K562 (cell line): ENCODE measurements around the gene RIC8B. TPM values are rescaled to one million over a fixed set of nuclear protein-coding genes. Genes with fewer than 3 reads are reported as not detected.

Experiments used
- ATAC-seq: fragments of 200-7000 bp; cut with Tn5 transposase; 3 replicates; pipeline ENCODE4 v1.9.1; 2020; ENCODE audit warnings: moderate library complexity
- BruUV-seq: library from RNA; stranded (reverse); fragments of 400-500 nt; replicated peaks from 2 replicates; lab custom pipeline; 2021; lab: Mats Ljungman, UMichigan
- CTCF ChIA-PET: fragments of 300-600 bp; formaldehyde crosslinking; extraction: SDS; loops from one replicate; lab custom pipeline; 2021; ENCODE audit warnings: low intra/inter-chr PET ratio; lab: Yijun Ruan, JAX
- POLR2A ChIA-PET: fragments of 300-600, 350-650 bp; sonication (Branson Sonifier 250); formaldehyde crosslinking; extraction: SDS; loops from one replicate; lab custom pipeline; 2021; ENCODE audit warnings: antibody characterized with exemption, inconsistent platforms; lab: Yijun Ruan, JAX
- DNase-seq, 4 experiments: peaks; one replicate each; pipeline versions ENCODE4 v3.0.0 to v3.0.0-alpha.2; 2011 to 2018; ENCODE audit warnings: low spot score in 3 of 4, mixed read lengths in 3 of 4; ENCODE audit errors: extremely low read depth in 1 of 4
- FAIRE-seq: peaks from 2 replicates; lab custom pipeline; 2011; peaks lifted over from hg19 to GRCh38; lab: Jason Lieb, UNC
- H2AFZ ChIP-seq: 2 replicates; pipeline ENCODE4 v1.6.0; 2011; ENCODE audit warnings: low read depth, low read length, control low read depth, inconsistent platforms
- H3K27ac ChIP-seq: fragments of 200-600 bp; 3 replicates; pipeline ENCODE4 v1.8.0; 2011; ENCODE audit warnings: low read depth, mild to moderate bottlenecking, control low read depth, inconsistent platforms, low read length, moderate library complexity, mixed read lengths; ENCODE audit errors: extremely low read depth
- H3K27me3 ChIP-seq, 2 experiments: fragments of 300-600 bp in 1 of 2; 2 replicates in 1 of 2; 3 replicates in 1 of 2; pipeline versions ENCODE4 v1.6.0 to v1.8.0; 2011; ENCODE audit warnings: inconsistent platforms in 2 of 2, low read length in 2 of 2, mild to moderate bottlenecking in 1 of 2, mixed read lengths in 1 of 2, moderate library complexity in 1 of 2; ENCODE audit not compliant: control insufficient read depth in 2 of 2, insufficient read depth in 2 of 2
- H3K36me3 ChIP-seq: fragments of 300-600 bp; 3 replicates; pipeline ENCODE4 v1.8.0; 2011; ENCODE audit warnings: mild to moderate bottlenecking, low read length, inconsistent platforms; ENCODE audit not compliant: control insufficient read depth, insufficient read depth
- H3K4me1 ChIP-seq, 2 experiments: fragments of 200-600 bp in 1 of 2; replicated peaks in 1 of 2; 2 replicates in 1 of 2; 3 replicates in 1 of 2; pipeline versions ENCODE4 v1.5.1 to v1.8.0; 2011; ENCODE audit warnings: inconsistent platforms in 2 of 2, low read length in 2 of 2, mild to moderate bottlenecking in 1 of 2, mixed read lengths in 1 of 2, moderate library complexity in 1 of 2; ENCODE audit not compliant: control insufficient read depth in 2 of 2, insufficient read depth in 2 of 2
- H3K4me2 ChIP-seq: 2 replicates; pipeline ENCODE4 v1.6.1; 2011; ENCODE audit warnings: low read length, control low read depth, inconsistent platforms, mixed read lengths; ENCODE audit not compliant: insufficient read depth
- H3K4me3 ChIP-seq: fragments of 200-600 bp; sonication (generic), shearing (Covaris generic); 2 replicates; pipeline ENCODE4 v1.5.1; 2016; ENCODE audit warnings: control low read depth, inconsistent platforms
- H3K79me2 ChIP-seq: fragments of 200-600 bp; 3 replicates; pipeline ENCODE4 v1.8.0; 2011; ENCODE audit warnings: low read length, inconsistent platforms; ENCODE audit not compliant: control insufficient read depth, insufficient read depth
- H3K9ac ChIP-seq, 2 experiments: 2 replicates each; pipeline versions ENCODE4 v1.6.0 to v1.6.1; 2011; ENCODE audit warnings: low read depth in 2 of 2, low read length in 2 of 2, control low read depth in 1 of 2, inconsistent platforms in 1 of 2, mild to moderate bottlenecking in 1 of 2, mixed read lengths in 1 of 2; ENCODE audit not compliant: insufficient read depth in 1 of 2
- H3K9me1 ChIP-seq: one replicate; pipeline ENCODE4 v1.6.0; 2011; ENCODE audit warnings: inconsistent platforms, mild to moderate bottlenecking, low read length, moderate library complexity; ENCODE audit not compliant: control insufficient read depth, insufficient read depth
- H3K9me3 ChIP-seq: replicated peaks from 2 replicates; pipeline ENCODE4 v1.5.1; 2011; ENCODE audit warnings: low read depth, low read length, inconsistent platforms; ENCODE audit not compliant: control insufficient read depth, insufficient read depth
- H4K20me1 ChIP-seq: replicated peaks from 2 replicates; pipeline ENCODE4 v1.6.1; 2011; ENCODE audit warnings: low read length, inconsistent platforms, mixed read lengths; ENCODE audit not compliant: control insufficient read depth, insufficient read depth
- CREB3 ChIP-seq: fragments of 450-650 bp; conservative IDR thresholded peaks from 2 replicates; pipeline ENCODE4 v1.6.1; 2016; ENCODE audit warnings: missing genetic modification characterization, low read depth, mild to moderate bottlenecking, missing compliant biosample characterization, moderate library complexity
- CTCF ChIP-seq, 3 experiments: IDR thresholded peaks in 2 of 3; conservative IDR thresholded peaks in 1 of 3; 2 replicates each; pipeline ENCODE4 v1.5.1; 2011 to 2012; ENCODE audit warnings: low read length in 3 of 3, mild to moderate bottlenecking in 3 of 3, control low read depth in 2 of 3, improper control_type of control experiment in 1 of 3, inconsistent platforms in 1 of 3, low read depth in 1 of 3, mixed read lengths in 1 of 3, moderate library complexity in 1 of 3; ENCODE audit not compliant: insufficient read depth in 2 of 3
- FOXK1 ChIP-seq: sonication (generic); formaldehyde crosslinking; IDR thresholded peaks from 2 replicates; pipeline ENCODE4 v1.8.0; 2022; ENCODE audit warnings: missing genetic modification reagents, mild to moderate bottlenecking, borderline replicate concordance
- GATAD2A ChIP-seq: fragments of 450-650 bp; IDR thresholded peaks from 2 replicates; pipeline ENCODE4 v1.6.1; 2017
- HCFC1 ChIP-seq: IDR thresholded peaks from 2 replicates; pipeline ENCODE4 v1.6.1; 2012; ENCODE audit warnings: low read depth, low read length, improper control_type of control experiment
- HDAC2 ChIP-seq: fragments of 450-650 bp; IDR thresholded peaks from 2 replicates; pipeline ENCODE4 v1.6.1; 2016; ENCODE audit warnings: mild to moderate bottlenecking
- HMBOX1 ChIP-seq: sonication (generic); IDR thresholded peaks from 2 replicates; pipeline ENCODE4 v1.6.1; 2016
- KAT2B ChIP-seq: IDR thresholded peaks from one replicate; pipeline ENCODE4 v1.6.1; 2012; ENCODE audit warnings: low read depth, mild to moderate bottlenecking, control low read depth, inconsistent platforms, low read length, moderate library complexity
- MECOM ChIP-seq: fragments of 250-450 bp; sonication (Bioruptor Pico); IDR thresholded peaks from 2 replicates; pipeline ENCODE4 v1.8.0; 2022; ENCODE audit warnings: inconsistent platforms
- SETDB1 ChIP-seq: IDR thresholded peaks from one replicate; pipeline ENCODE4 v1.6.1; 2012; ENCODE audit warnings: low read length, control low read depth, inconsistent platforms
- ZFX ChIP-seq: sonication (generic); formaldehyde crosslinking; IDR thresholded peaks from 2 replicates; pipeline ENCODE4 v1.8.0; 2022; ENCODE audit warnings: mild to moderate bottlenecking, missing genetic modification reagents, moderate library complexity
- WGBS: fragments of 100-300 bp; shearing (Covaris generic); methylation state at CpG from one replicate; pipeline ENCODE4 v1.1.6; 2016; ENCODE audit warnings: low coverage, mixed read lengths; ENCODE audit not compliant: insufficient coverage; ENCODE audit errors: missing lambda C conversion rate; 5-methylcytosine and 5-hydroxymethylcytosine counted together
- in situ Hi-C: fragments of 300-500 bp; cut with MboI; formaldehyde crosslinking; loops from 4 replicates; pipeline ENCODE4 v1.15.0; 2018; ENCODE audit warnings: inconsistent platforms, mixed read lengths
- intact Hi-C: fragments of 100-400 bp; cut with micrococcal nuclease; formaldehyde crosslinking; loops from 2 replicates; pipeline ENCODE4 v1.14.2; 2022
- polyA plus RNA-seq, 8 experiments: library from polyadenylated mRNA; depleted of rRNA in 4 of 8; stranded (reverse) in 5 of 8; unstranded in 3 of 8; fragments of >200 nt; fragmentation: Nextera tagmentation in 2 of 8; fragmentation: Illumina TruSeq in 1 of 8; extraction: Ambion mirVana in 2 of 8; extraction: Trizol in 1 of 8; gene quantifications; 2 replicates each; pipeline versions ENCODE4 v1.2.1 to v1.2.3, GENCODE V29; 2011 to 2014; ENCODE audit warnings: inconsistent platforms in 1 of 8, missing spikeins in 1 of 8
- total RNA-seq, 7 experiments: library from RNA; depleted of rRNA in 6 of 7; stranded (reverse); fragments of >200 nt in 6 of 7; fragmentation: Illumina TruSeq in 2 of 7; extraction: Trizol in 2 of 7; gene quantifications; 2 replicates each; pipeline versions ENCODE4 v1.2.1 to v1.2.3, GENCODE V29; 2011 to 2021; ENCODE audit warnings: low replicate concordance in 1 of 7
- TF ChIP-seq, protein P1 (sequence below): fragments of 200-800 bp; sonication (Bioruptor generic); IDR thresholded peaks from 2 replicates; pipeline ENCODE4 v1.6.1; 2017; ENCODE audit warnings: missing genetic modification characterization, missing compliant biosample characterization
- TF ChIP-seq, protein P2 (sequence below), 2 experiments: fragments of 450-650 bp in 1 of 2; sonication (generic) in 1 of 2; formaldehyde crosslinking; conservative IDR thresholded peaks; 2 replicates each; pipeline versions ENCODE4 v1.4.0 to v1.8.1; 2020 to 2022; ENCODE audit warnings: mild to moderate bottlenecking in 1 of 2, missing genetic modification reagents in 1 of 2

The RIC8B gene
- total and polyA plus RNA-seq, 9 of the 15 experiments (the other 6 are each of a cell fraction or from before 2014, with no cell fraction given), result 0.92 to 8.1 (median 4.8) TPM

DNA sequence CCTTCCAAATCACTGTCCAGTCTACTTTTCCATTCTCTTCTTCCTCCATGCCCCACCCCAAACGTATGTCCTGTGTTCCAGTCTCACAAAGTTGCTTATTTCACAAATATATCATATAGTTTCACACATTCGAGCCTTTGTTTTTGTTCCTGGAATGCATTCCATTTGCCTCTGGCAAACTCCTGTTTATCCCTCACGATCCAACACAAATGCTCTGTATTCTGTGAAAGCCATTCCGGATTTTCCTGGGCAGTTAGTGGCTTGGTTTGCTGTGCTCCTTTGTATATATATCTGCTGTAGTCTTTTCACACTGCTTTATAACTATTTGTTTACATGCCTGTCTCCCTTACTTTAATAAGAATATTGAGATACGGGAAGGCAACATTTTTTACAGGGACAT is 9.0 kb downstream of the RIC8B start (continued):
- TF ChIP-seq, protein P1, sequence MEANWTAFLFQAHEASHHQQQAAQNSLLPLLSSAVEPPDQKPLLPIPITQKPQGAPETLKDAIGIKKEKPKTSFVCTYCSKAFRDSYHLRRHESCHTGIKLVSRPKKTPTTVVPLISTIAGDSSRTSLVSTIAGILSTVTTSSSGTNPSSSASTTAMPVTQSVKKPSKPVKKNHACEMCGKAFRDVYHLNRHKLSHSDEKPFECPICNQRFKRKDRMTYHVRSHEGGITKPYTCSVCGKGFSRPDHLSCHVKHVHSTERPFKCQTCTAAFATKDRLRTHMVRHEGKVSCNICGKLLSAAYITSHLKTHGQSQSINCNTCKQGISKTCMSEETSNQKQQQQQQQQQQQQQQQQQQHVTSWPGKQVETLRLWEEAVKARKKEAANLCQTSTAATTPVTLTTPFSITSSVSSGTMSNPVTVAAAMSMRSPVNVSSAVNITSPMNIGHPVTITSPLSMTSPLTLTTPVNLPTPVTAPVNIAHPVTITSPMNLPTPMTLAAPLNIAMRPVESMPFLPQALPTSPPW, result no peak
- no peak for TF ChIP-seq HDAC2
- TF ChIP-seq ZFX (CRISPR knock-in tag), result no peak
- no peak for TF ChIP-seq KAT2B
- TF ChIP-seq HCFC1, result no peak
- TF ChIP-seq, protein P2, sequence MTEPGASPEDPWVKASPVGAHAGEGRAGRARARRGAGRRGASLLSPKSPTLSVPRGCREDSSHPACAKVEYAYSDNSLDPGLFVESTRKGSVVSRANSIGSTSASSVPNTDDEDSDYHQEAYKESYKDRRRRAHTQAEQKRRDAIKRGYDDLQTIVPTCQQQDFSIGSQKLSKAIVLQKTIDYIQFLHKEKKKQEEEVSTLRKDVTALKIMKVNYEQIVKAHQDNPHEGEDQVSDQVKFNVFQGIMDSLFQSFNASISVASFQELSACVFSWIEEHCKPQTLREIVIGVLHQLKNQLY (CRISPR knock-in tag; conservative IDR thresholded peaks at IDR 0.05), result no peak
- no peak for TF ChIP-seq FOXK1
- TF ChIP-seq GATAD2A, result no peak
- no peak for TF ChIP-seq SETDB1
- no peak for TF ChIP-seq MECOM (CRISPR knock-in tag)

- TF ChIP-seq CTCF (IDR thresholded peaks at IDR 0.05 in 2 of 3, conservative IDR thresholded peaks at IDR 0.05 in 1 of 3; ENCODE audit: insufficient read depth in 2 of 3, low read depth in 1 of 3, low read length in 3 of 3) (peak in 1 of 3 experiments; percentile 22; a peak in 1 of 6 replicates), CREB3 (no peak), HMBOX1 (peak; percentile 75; the same call in 1 of the 2 replicates)
- Histone ChIP-seq H3K9me3 (no peaks in the 10 kb centered on the region), H3K4me3 (no peak overlapping the region), H3K4me1 (no peaks in the 10 kb centered on the region; a peak in 1 of 5 replicates), H3K27ac (no peak overlapping the region), H3K4me2 (no peak overlapping the region), H3K27me3 (no peaks in the 10 kb centered on the region), H3K79me2 (no peaks in the 10 kb centered on the region), H2AFZ (no peak overlapping the region), H3K9me1 (no peaks in the 10 kb centered on the region), H3K36me3 (peaks cover 11% of the 10 kb centered on the region; the same call in 2 of the 3 replicates), H3K9ac (no peak overlapping the region), H4K20me1 (no peaks in the 10 kb centered on the region)
- no TSS peak for BruUV-seq
- in situ Hi-C loops, result no loop called here
- WGBS, result 76% methylated on average over 2 of the region's 2 CpGs
- ChIA-PET POLR2A (interaction anchor here (0.7 kb wide), 1 partner anchor 13 kb away, joined by 5 read pairs; no protein-coding TSS in a partner anchor), CTCF (no interaction called here)
- intact Hi-C loops, result no loop called here
- DNase-seq (peak in 1 of 4 experiments; percentile 11), ATAC-seq (no peak), FAIRE-seq (peak; percentile 59)
Observed at GRCh38 chr12:106790020-106790419, 15.5 kb downstream of the RIC8B start.
